Measurements from ENCODE around the gene SHC3. TPM values are rescaled to one million over a fixed set of nuclear protein-coding genes. Genes with fewer than 3 reads are reported as not detected.

Gene SHC3
- total RNA-seq, 1 experiment from 2014 or later: 0.27 TPM

- H3K9me2 ChIP-seq (ENCODE audit: insufficient read depth): no peaks in the 10 kb centered on the region
- CTCF ChIA-PET: no interaction called here
- H3K36me3 ChIP-seq (ENCODE audit: control insufficient read depth in 1 of 2, insufficient read depth in 2 of 2, low read length in 2 of 2): no peaks in the 10 kb centered on the region
- intact Hi-C loops (cut with micrococcal nuclease): no loop called here
- DNase-seq (ENCODE audit: low read depth, low spot score) (peak; percentile 59), ATAC-seq (peak; percentile 92)
- H3K9ac ChIP-seq (ENCODE audit: low read length): peak overlapping the region; percentile 18; the same call in 1 of the 2 replicates
- H2AFZ ChIP-seq (ENCODE audit: low read depth, low read length, poor library complexity, severe bottlenecking): no peak overlapping the region
- peaks cover 11 to 31% of the 10 kb centered on the region in 2 experiments for H3K4me1 ChIP-seq (ENCODE audit: control insufficient read depth in 1 of 2, insufficient read depth in 2 of 2, low read length in 2 of 2)
- H3K4me2 ChIP-seq (ENCODE audit: low read length): peak overlapping the region; percentile 55
- H3K27ac ChIP-seq (ENCODE audit: low read depth, low read length): no peak overlapping the region
- no peak overlapping the region; a peak in 1 of 4 replicates for H3K4me3 ChIP-seq (replicated peaks in 1 of 2; ENCODE audit: low read depth in 1 of 2, low read length in 2 of 2)
- no TSS peak for BruUV-seq (replicated peaks)
- H3K79me2 ChIP-seq (ENCODE audit: insufficient read depth, low read length): no peaks in the 10 kb centered on the region
- POLR2A ChIA-PET: no interaction called here
- RAD21 ChIA-PET (ENCODE audit: low non-redundant PET in 1 of 2, low total read pairs in 2 of 2, uncharacterized antibody in 2 of 2, unreplicated experiment in 2 of 2): no interaction called here
- H4K20me1 ChIP-seq (ENCODE audit: insufficient read depth): no peaks in the 10 kb centered on the region
- no peaks in the 10 kb centered on the region for H3K9me3 ChIP-seq (ENCODE audit: control insufficient read depth in 1 of 2, insufficient read depth in 1 of 2, low read depth in 1 of 2, low read length in 2 of 2)
- H3K27me3 ChIP-seq (ENCODE audit: insufficient read depth, low read length): no peaks in the 10 kb centered on the region
- TF ChIP-seq ATF3 (IDR thresholded peaks at IDR 0.05) (no peak), EZH2 (IDR thresholded peaks at IDR 0.05) (no peak), POLR2AphosphoS5 (IDR thresholded peaks at IDR 0.05; ENCODE audit: low read depth, low read length) (peak; percentile 48; the same call in 1 of the 2 replicates), FOSL1 (IDR thresholded peaks at IDR 0.05; ENCODE audit: low read depth) (peak; percentile 82), SIN3A (IDR thresholded peaks at IDR 0.05; ENCODE audit: low read depth) (0 out of 2 replicates have a peak, but pooled peaks have one; percentile 26), RAD21 (IDR thresholded peaks at IDR 0.05; ENCODE audit: low read depth) (no peak), CTCF (IDR thresholded peaks at IDR 0.05 in 2 of 3, conservative IDR thresholded peaks at IDR 0.05 in 1 of 3; ENCODE audit: borderline replicate concordance in 1 of 3, insufficient read depth in 1 of 3, low read depth in 2 of 3, low read length in 2 of 3) (no peak), EZH2phosphoT487 (IDR thresholded peaks at IDR 0.05; ENCODE audit: borderline replicate concordance) (no peak), CBX3 (IDR thresholded peaks at IDR 0.05; ENCODE audit: low read depth) (peak; percentile 86), ZFX (IDR thresholded peaks at IDR 0.05) (no peak), SRF (IDR thresholded peaks at IDR 0.05; ENCODE audit: low read depth) (0 out of 2 replicates have a peak, but pooled peaks have one; percentile 14), POLR2A (IDR thresholded peaks at IDR 0.05; ENCODE audit: borderline replicate concordance, extremely low read depth, insufficient read depth, insufficient read length) (no peak), ZBTB33 (IDR thresholded peaks at IDR 0.05; ENCODE audit: extremely low read depth, insufficient replicate concordance, low read length) (no peak), EGR1 (IDR thresholded peaks at IDR 0.05; ENCODE audit: low read depth) (no peak), REST (IDR thresholded peaks at IDR 0.05; ENCODE audit: low read depth) (no peak), TCF7L2 (IDR thresholded peaks at IDR 0.05; ENCODE audit: borderline replicate concordance, extremely low read depth, insufficient read depth, insufficient read length) (no peak), ELF1 (IDR thresholded peaks at IDR 0.05; ENCODE audit: borderline replicate concordance, low read depth) (no peak), ZNF274 (IDR thresholded peaks at IDR 0.05; ENCODE audit: low read depth, low read length) (no peak)
These were observed 40.8 kb downstream of the SHC3 start for GRCh38 chr9:89137542-89138462.

All from HCT116 (cell line).